ENCODE measurements around the gene ZNF800.

Gene ZNF800

DNA sequence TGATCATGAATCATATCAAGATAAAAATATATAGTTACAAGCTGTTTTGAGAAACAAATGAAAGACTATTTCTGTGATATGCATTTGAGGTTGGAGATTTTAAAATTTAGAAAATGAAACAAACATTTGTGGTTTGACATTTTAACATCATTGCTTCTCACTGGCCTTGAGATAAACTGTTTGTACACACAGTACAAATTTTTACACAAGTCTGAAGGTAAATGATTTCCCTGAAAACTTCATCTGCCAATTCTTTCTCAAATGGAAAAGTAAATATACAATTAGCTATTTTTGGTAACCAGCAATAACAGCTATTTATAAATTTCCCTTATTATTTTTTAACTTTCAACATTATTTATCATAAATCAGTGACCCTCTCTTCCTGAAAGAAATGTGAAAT lies 38.6 kb downstream of the ZNF800 start:
- Histone ChIP-seq H3K4me2 (ENCODE audit: low read depth, low read length) (no peak overlapping the region), H3K79me2 (ENCODE audit: low read length) (no peaks in the 10 kb centered on the region), H3K27me3 (replicated peaks; ENCODE audit: insufficient read depth, low read length) (no peaks in the 10 kb centered on the region), H3K9ac (ENCODE audit: low read length) (no peak overlapping the region), H3K9me3 (replicated peaks; ENCODE audit: insufficient read depth, low read length) (no peaks in the 10 kb centered on the region), H3K4me1 (ENCODE audit: low read length) (0 out of 2 replicates have a peak, but pooled peaks cover 7% of the 10 kb centered on the region), H3K9me2 (replicated peaks; ENCODE audit: insufficient read depth, low read length) (no peaks in the 10 kb centered on the region), H2AFZ (ENCODE audit: low read length) (no peak overlapping the region), H4K20me1 (ENCODE audit: insufficient read depth, low read length) (no peaks in the 10 kb centered on the region), H3F3A (ENCODE audit: insufficient read depth, low read length) (no peaks in the 10 kb centered on the region), H3K27ac (ENCODE audit: low read length) (no peak overlapping the region), H3K36me3 (replicated peaks; ENCODE audit: insufficient read depth, low read length) (no peaks in the 10 kb centered on the region), H3K4me3 (ENCODE audit: low read length) (no peak overlapping the region)
- TF ChIP-seq EZH2 (optimal IDR thresholded peaks at IDR 0.05; ENCODE audit: low read depth, low read length) (no peak), EZH2phosphoT487 (IDR thresholded peaks at IDR 0.05; ENCODE audit: low read length) (no peak)
- TF ChIP-seq, protein P1, sequence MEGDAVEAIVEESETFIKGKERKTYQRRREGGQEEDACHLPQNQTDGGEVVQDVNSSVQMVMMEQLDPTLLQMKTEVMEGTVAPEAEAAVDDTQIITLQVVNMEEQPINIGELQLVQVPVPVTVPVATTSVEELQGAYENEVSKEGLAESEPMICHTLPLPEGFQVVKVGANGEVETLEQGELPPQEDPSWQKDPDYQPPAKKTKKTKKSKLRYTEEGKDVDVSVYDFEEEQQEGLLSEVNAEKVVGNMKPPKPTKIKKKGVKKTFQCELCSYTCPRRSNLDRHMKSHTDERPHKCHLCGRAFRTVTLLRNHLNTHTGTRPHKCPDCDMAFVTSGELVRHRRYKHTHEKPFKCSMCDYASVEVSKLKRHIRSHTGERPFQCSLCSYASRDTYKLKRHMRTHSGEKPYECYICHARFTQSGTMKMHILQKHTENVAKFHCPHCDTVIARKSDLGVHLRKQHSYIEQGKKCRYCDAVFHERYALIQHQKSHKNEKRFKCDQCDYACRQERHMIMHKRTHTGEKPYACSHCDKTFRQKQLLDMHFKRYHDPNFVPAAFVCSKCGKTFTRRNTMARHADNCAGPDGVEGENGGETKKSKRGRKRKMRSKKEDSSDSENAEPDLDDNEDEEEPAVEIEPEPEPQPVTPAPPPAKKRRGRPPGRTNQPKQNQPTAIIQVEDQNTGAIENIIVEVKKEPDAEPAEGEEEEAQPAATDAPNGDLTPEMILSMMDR (IDR thresholded peaks at IDR 0.05; ENCODE audit: low read length): no peak
- no peak for DNase-seq

DNA sequence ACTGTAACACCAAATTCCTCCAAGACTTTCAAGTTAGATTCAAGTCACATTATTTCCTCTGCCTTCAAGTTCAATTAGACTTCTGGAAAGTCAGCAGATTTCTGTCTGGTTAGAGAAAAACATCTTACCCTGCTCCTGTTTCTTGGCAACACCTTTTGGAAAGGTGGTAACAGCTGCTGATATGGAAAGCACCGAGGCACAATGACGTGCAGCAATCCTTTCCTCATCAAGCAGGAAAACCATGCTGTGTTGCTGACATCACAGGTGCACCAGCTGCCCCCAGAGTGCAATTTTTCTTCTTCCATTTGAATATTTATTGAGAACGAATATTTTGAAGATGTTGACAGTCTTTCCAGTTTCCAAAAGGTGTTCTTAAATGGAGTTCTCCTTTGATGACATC lies 41.9 kb downstream of the ZNF800 start:
- no peaks in the 10 kb centered on the region for H3K36me3 ChIP-seq (replicated peaks; ENCODE audit: insufficient read depth, low read length)
- H3K4me3 ChIP-seq (ENCODE audit: low read length): no peak overlapping the region
- no peak overlapping the region for H3K4me2 ChIP-seq (ENCODE audit: low read depth, low read length)
- no peaks in the 10 kb centered on the region for H3K79me2 ChIP-seq (ENCODE audit: low read length)
- no peaks in the 10 kb centered on the region for H3K27me3 ChIP-seq (replicated peaks; ENCODE audit: insufficient read depth, low read length)
- H3K9me3 ChIP-seq (replicated peaks; ENCODE audit: insufficient read depth, low read length): no peaks in the 10 kb centered on the region
- no peaks in the 10 kb centered on the region for H3K9me2 ChIP-seq (replicated peaks; ENCODE audit: insufficient read depth, low read length)
- H4K20me1 ChIP-seq (ENCODE audit: insufficient read depth, low read length): no peaks in the 10 kb centered on the region
- TF ChIP-seq, protein P1 (IDR thresholded peaks at IDR 0.05; ENCODE audit: low read length): no peak
- TF ChIP-seq EZH2 (optimal IDR thresholded peaks at IDR 0.05; ENCODE audit: low read depth, low read length): no peak
- TF ChIP-seq EZH2phosphoT487 (IDR thresholded peaks at IDR 0.05; ENCODE audit: low read length): no peak
- H3K27ac ChIP-seq (ENCODE audit: low read length): no peak overlapping the region
- DNase-seq: no peak
- H2AFZ ChIP-seq (ENCODE audit: low read length): no peak overlapping the region
- H3K4me1 ChIP-seq (ENCODE audit: low read length): 0 out of 2 replicates have a peak, but pooled peaks cover 7% of the 10 kb centered on the region
- no peak overlapping the region for H3K9ac ChIP-seq (ENCODE audit: low read length)
- no peaks in the 10 kb centered on the region for H3F3A ChIP-seq (ENCODE audit: insufficient read depth, low read length)

DNA sequence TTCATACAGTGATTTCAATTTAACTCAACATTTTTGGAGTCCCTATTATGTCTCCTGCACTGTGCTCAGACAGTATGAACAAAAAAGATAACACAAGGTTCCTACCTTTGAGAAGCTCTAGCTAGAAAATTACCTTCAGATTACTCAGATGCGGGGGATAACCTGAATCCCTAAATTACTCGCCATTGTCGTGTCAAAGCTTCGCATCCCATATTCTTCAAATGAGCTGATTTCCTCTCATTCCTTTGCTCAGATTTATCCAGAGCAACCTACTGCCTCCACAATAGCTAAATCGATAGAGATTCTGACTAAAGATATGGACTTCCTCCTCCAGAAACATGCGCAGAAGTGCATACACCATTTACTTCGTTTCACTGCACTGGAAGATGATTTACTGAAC lies 42.6 kb downstream of the ZNF800 start:
- DNase-seq: no peak
- Histone ChIP-seq H3F3A (ENCODE audit: insufficient read depth, low read length) (no peaks in the 10 kb centered on the region), H3K27me3 (replicated peaks; ENCODE audit: insufficient read depth, low read length) (no peaks in the 10 kb centered on the region)

More for the DNA sequence above, 42.6 kb downstream of the ZNF800 start:
- TF ChIP-seq EZH2 (optimal IDR thresholded peaks at IDR 0.05; ENCODE audit: low read depth, low read length): no peak
- no peak for TF ChIP-seq EZH2phosphoT487 (IDR thresholded peaks at IDR 0.05; ENCODE audit: low read length)
- TF ChIP-seq, protein P1 (IDR thresholded peaks at IDR 0.05; ENCODE audit: low read length): no peak
- Histone ChIP-seq H3K4me3 (ENCODE audit: low read length) (no peak overlapping the region), H3K9ac (ENCODE audit: low read length) (no peak overlapping the region), H2AFZ (ENCODE audit: low read length) (no peak overlapping the region), H3K9me3 (replicated peaks; ENCODE audit: insufficient read depth, low read length) (no peaks in the 10 kb centered on the region), H3K36me3 (replicated peaks; ENCODE audit: insufficient read depth, low read length) (no peaks in the 10 kb centered on the region), H4K20me1 (ENCODE audit: insufficient read depth, low read length) (no peaks in the 10 kb centered on the region), H3K27ac (ENCODE audit: low read length) (no peak overlapping the region), H3K4me2 (ENCODE audit: low read depth, low read length) (no peak overlapping the region), H3K79me2 (ENCODE audit: low read length) (no peaks in the 10 kb centered on the region), H3K4me1 (ENCODE audit: low read length) (0 out of 2 replicates have a peak, but pooled peaks cover 7% of the 10 kb centered on the region), H3K9me2 (replicated peaks; ENCODE audit: insufficient read depth, low read length) (no peaks in the 10 kb centered on the region)
